Ectodermal cell (in vitro differentiated cells): ENCODE data around the gene TUBGCP6.

ENCODE experiments used
- H3K27ac ChIP-seq: 2 replicates; pipeline ENCODE4 v1.7.0; 2013; ENCODE audit warnings: mild to moderate bottlenecking, low read depth, low read length; ENCODE audit not compliant: insufficient read depth, poor library complexity, severe bottlenecking
- H3K27me3 ChIP-seq: 2 replicates; pipeline ENCODE4 v1.7.0; 2013; ENCODE audit warnings: mild to moderate bottlenecking, low read length; ENCODE audit not compliant: insufficient read depth, control insufficient read depth, poor library complexity, severe bottlenecking
- H3K36me3 ChIP-seq: one replicate; pipeline ENCODE4 v1.7.0; 2013; ENCODE audit warnings: low read length; ENCODE audit not compliant: control insufficient read depth, insufficient read depth
- H3K4me1 ChIP-seq: one replicate; pipeline ENCODE4 v1.7.0; 2013; ENCODE audit warnings: low read length; ENCODE audit not compliant: control insufficient read depth, insufficient read depth
- H3K4me3 ChIP-seq: 2 replicates; pipeline ENCODE4 v1.7.0; 2013; ENCODE audit warnings: low read depth, low read length, control low read depth; ENCODE audit not compliant: insufficient read depth
- H3K9me3 ChIP-seq: 2 replicates; pipeline ENCODE4 v1.7.0; 2013; ENCODE audit warnings: mild to moderate bottlenecking, low read length, moderate library complexity; ENCODE audit not compliant: control insufficient read depth
- WGBS, 2 experiments: methylation state at CpG; one replicate each; pipeline ENCODE4 v1.1.7; 2013; ENCODE audit warnings: missing lambda C conversion rate in 2 of 2; 5-methylcytosine and 5-hydroxymethylcytosine counted together

The TUBGCP6 gene

DNA sequence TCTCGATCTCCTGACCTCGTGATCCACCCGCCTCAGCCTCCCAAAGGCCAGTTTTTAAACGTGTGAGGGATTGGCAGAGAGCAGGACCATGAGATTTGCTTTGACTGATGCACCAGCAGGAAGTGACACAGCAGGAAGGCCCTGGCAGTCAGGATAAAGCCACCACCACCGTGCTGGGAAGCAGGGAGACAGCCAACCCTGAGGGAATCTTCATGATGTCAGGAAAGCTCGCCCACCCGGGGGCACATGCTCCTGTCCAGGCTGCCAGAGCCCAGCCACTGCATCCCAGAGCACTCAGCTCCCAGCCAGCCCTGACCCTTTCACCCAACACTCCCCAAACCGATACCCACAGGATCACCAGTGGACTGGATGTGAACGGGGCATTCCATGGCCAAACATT lies 6.1 kb downstream of the TUBGCP6 start:
- no peak overlapping the region for H3K27ac ChIP-seq
- H3K4me1 ChIP-seq: peaks cover 5% of the 10 kb centered on the region
- WGBS, 2 experiments: 88 to 89% methylated on average over 9 of the region's 9 CpGs
- no peaks in the 10 kb centered on the region for H3K27me3 ChIP-seq
- H3K4me3 ChIP-seq: no peak overlapping the region
- H3K36me3 ChIP-seq: peaks cover 8% of the 10 kb centered on the region
- no peaks in the 10 kb centered on the region for H3K9me3 ChIP-seq

GRCh38 chr22:50236731-50237409 lies 8.0 kb downstream of the TUBGCP6 start:
- no peak overlapping the region for H3K27ac ChIP-seq
- H3K36me3 ChIP-seq: peaks cover 8% of the 10 kb centered on the region
- no peak overlapping the region for H3K4me3 ChIP-seq
- WGBS, 2 experiments: 80 to 84% methylated on average over 11 of the region's 11 CpGs
- no peaks in the 10 kb centered on the region for H3K9me3 ChIP-seq
- H3K4me1 ChIP-seq: no peaks in the 10 kb centered on the region
- no peaks in the 10 kb centered on the region for H3K27me3 ChIP-seq

GRCh38 chr22:50233223-50233622 lies 11.6 kb downstream of the TUBGCP6 start:
- Histone ChIP-seq H3K27ac (no peak overlapping the region), H3K4me1 (no peaks in the 10 kb centered on the region), H3K9me3 (no peaks in the 10 kb centered on the region), H3K36me3 (peaks cover 4% of the 10 kb centered on the region), H3K27me3 (no peaks in the 10 kb centered on the region), H3K4me3 (no peak overlapping the region)
- 92 to 94% methylated on average over 18 of the region's 18 CpGs for WGBS, 2 experiments

- no peaks in the 10 kb centered on the region for H3K4me1 ChIP-seq
- no peak overlapping the region for H3K4me3 ChIP-seq
- H3K27ac ChIP-seq: no peak overlapping the region
- no peaks in the 10 kb centered on the region for H3K9me3 ChIP-seq
- no peaks in the 10 kb centered on the region for H3K27me3 ChIP-seq
- H3K36me3 ChIP-seq: peaks cover 4% of the 10 kb centered on the region
- WGBS, 2 experiments: 93 to 94% methylated on average over 20 of the region's 20 CpGs
Measured at GRCh38 chr22:50232481-50233151, 12.2 kb downstream of the TUBGCP6 start.

DNA sequence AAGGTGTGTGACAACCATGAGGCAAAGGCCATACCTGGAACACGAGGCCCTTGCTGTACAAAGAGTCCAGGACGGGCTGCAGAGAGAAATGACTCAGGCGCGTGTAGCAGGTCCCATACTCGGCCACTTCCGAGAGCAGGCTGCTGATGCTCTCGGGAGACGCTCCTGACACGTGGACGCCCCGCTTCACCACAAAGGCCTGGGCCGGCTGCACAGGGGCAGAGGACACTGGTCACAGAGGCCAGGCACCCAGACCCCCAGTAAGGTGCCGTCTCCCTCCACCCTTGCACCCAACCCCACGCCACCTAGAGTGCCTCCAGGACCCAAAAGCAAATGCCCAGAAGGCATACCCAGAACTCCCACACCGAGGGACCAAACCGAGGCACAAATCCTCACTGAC lies 15.5 kb downstream of the TUBGCP6 start:
- WGBS, 2 experiments: 96% methylated on average over 16 of the region's 16 CpGs
- peaks cover 7% of the 10 kb centered on the region for H3K36me3 ChIP-seq
- no peak overlapping the region for H3K4me3 ChIP-seq
- no peak overlapping the region for H3K27ac ChIP-seq
- H3K9me3 ChIP-seq: no peaks in the 10 kb centered on the region
- no peaks in the 10 kb centered on the region for H3K4me1 ChIP-seq
- no peaks in the 10 kb centered on the region for H3K27me3 ChIP-seq

DNA sequence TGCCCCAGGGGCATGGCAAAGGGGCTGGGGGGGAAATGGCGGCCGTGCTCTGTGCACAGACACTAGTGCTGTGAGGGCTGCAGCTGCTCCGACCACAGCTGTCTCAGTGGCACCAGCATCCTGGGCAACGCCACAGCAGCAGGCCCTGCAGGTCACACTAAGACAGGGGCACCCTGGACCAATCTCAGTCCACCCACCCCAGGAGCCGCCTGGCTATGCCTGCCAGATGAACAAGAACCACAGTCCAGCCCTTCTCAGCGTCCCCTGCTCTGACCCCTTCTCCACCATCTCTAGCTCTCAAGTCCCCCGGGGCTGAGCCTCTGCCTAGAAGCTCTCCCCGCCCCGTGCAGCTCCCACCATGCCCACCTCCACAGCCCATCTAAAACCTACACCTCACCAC lies 16.5 kb downstream of the TUBGCP6 start:
- H3K27me3 ChIP-seq: no peaks in the 10 kb centered on the region
- H3K36me3 ChIP-seq: peaks cover 14% of the 10 kb centered on the region
- no peaks in the 10 kb centered on the region for H3K4me1 ChIP-seq
- 92 to 93% methylated on average over 9 of the region's 9 CpGs for WGBS, 2 experiments
- no peaks in the 10 kb centered on the region for H3K9me3 ChIP-seq
- no peak overlapping the region for H3K27ac ChIP-seq
- no peak overlapping the region for H3K4me3 ChIP-seq

DNA sequence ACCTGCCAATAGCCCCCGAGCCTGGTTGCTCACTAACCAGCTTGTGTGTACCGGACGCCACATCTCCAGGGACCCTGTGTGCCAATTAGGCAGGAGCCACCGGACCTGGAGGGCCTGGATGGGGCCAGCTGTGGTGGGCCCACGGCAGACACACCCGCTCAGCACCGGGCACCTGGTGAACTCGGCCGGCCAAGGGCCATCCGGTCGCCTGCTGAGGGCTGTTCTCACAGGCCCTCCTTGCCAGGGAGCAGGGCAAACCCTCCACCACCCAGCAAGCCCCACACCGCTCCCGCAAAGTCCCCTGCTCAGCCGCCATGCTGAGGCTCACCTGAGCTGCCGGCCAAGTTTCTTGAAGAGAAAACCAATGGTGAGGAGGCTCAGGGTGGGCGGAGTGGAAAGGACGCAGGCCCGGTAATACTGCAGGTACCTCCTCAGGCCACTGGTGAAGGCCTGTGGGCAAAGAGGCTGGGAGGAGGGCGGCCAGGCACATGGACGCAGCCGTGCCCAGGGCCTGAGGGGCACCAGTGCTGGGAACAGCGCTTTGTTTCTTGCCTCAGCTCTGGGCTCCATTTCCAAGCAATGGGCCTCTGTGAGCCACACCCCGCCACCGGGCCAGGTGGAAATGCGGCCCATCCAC lies 17.1 kb downstream of the TUBGCP6 start:
- H3K27ac ChIP-seq: no peak overlapping the region
- no peaks in the 10 kb centered on the region for H3K9me3 ChIP-seq
- WGBS, 2 experiments: 93% methylated on average over 25 of the region's 25 CpGs
- H3K4me1 ChIP-seq: no peaks in the 10 kb centered on the region
- peaks cover 21% of the 10 kb centered on the region for H3K36me3 ChIP-seq
- no peaks in the 10 kb centered on the region for H3K27me3 ChIP-seq
- no peak overlapping the region for H3K4me3 ChIP-seq

GRCh38 chr22:50226875-50227165 lies 18.0 kb downstream of the TUBGCP6 start:
- 95% methylated on average over 18 of the region's 18 CpGs for WGBS, 2 experiments
- no peaks in the 10 kb centered on the region for H3K4me1 ChIP-seq

GRCh38 chr22:50226063-50226874 lies 18.6 kb downstream of the TUBGCP6 start:
- H3K4me1 ChIP-seq: no peaks in the 10 kb centered on the region
- H3K9me3 ChIP-seq: no peaks in the 10 kb centered on the region
- H3K27ac ChIP-seq: no peak overlapping the region
- H3K4me3 ChIP-seq: no peak overlapping the region
- H3K36me3 ChIP-seq: peaks cover 22% of the 10 kb centered on the region
- WGBS, 2 experiments: 95 to 96% methylated on average over 29 to 30 of the region's 31 CpGs
- H3K27me3 ChIP-seq: no peaks in the 10 kb centered on the region

More at GRCh38 chr22:50226875-50227165, 18.0 kb downstream of the TUBGCP6 start:
- H3K9me3 ChIP-seq: no peaks in the 10 kb centered on the region
- peaks cover 21% of the 10 kb centered on the region for H3K36me3 ChIP-seq
- H3K27me3 ChIP-seq: no peaks in the 10 kb centered on the region
- no peak overlapping the region for H3K4me3 ChIP-seq
- H3K27ac ChIP-seq: no peak overlapping the region
